IMR-90 (cell line): ENCODE measurements around the gene RALA. TPM values are rescaled to one million over a fixed set of nuclear protein-coding genes. Genes with fewer than 3 reads are reported as not detected.

Experiments
- ATAC-seq: fragments of 200-7000 bp; cut with Tn5 transposase; 2 replicates; pipeline ENCODE4 v1.9.1; 2020; ENCODE audit warnings: low read depth, mild to moderate bottlenecking, moderate library complexity
- BruUV-seq: library from RNA; stranded (reverse); fragments of 400-500 nt; replicated peaks from 2 replicates; lab custom pipeline; 2021; lab: Mats Ljungman, UMichigan
- CTCF ChIA-PET: fragments of 300-600 bp; formaldehyde crosslinking; extraction: SDS; loops from one replicate; lab custom pipeline; 2021; ENCODE audit warnings: antibody characterized with exemption; lab: Yijun Ruan, JAX
- POLR2A ChIA-PET: fragments of 300-600 bp; sonication (Branson Sonifier 250); formaldehyde crosslinking; loops from one replicate; lab custom pipeline; 2022; ENCODE audit warnings: antibody characterized with exemption; ENCODE audit not compliant: unreplicated experiment; lab: Charles Lee
- DNase-seq: peaks from one replicate; pipeline ENCODE4 v3.0.0; 2013
- H2AFZ ChIP-seq: replicated peaks from 2 replicates; pipeline ENCODE3; 2013; ENCODE audit warnings: low read length, mild to moderate bottlenecking; ENCODE audit not compliant: poor library complexity
- H2AK5ac ChIP-seq: 2 replicates; pipeline ENCODE4 v1.6.1; 2013; ENCODE audit warnings: low read depth, low read length, inconsistent platforms
- H2AK9ac ChIP-seq: replicated peaks from 2 replicates; pipeline ENCODE3; 2013; ENCODE audit warnings: mild to moderate bottlenecking, low read depth, low read length, moderate library complexity; ENCODE audit not compliant: poor library complexity
- H2BK120ac ChIP-seq: 2 replicates; pipeline ENCODE4 v1.6.1; 2013; ENCODE audit warnings: low read depth, low read length, inconsistent platforms
- H2BK15ac ChIP-seq: 3 replicates; pipeline ENCODE4 v1.6.1; 2013; ENCODE audit warnings: low read depth, low read length, inconsistent platforms
- H2BK20ac ChIP-seq: 2 replicates; pipeline ENCODE4 v1.6.1; 2013; ENCODE audit warnings: low read depth, mild to moderate bottlenecking, inconsistent platforms, low read length, moderate library complexity
- H2BK5ac ChIP-seq: 2 replicates; pipeline ENCODE4 v1.6.1; 2013; ENCODE audit warnings: mild to moderate bottlenecking, low read depth, low read length, inconsistent platforms; ENCODE audit not compliant: poor library complexity, severe bottlenecking
- H3K14ac ChIP-seq: replicated peaks from 2 replicates; pipeline ENCODE4 v1.6.1; 2013; ENCODE audit warnings: low read depth, low read length, inconsistent platforms
- H3K18ac ChIP-seq: 2 replicates; pipeline ENCODE4 v1.6.1; 2013; ENCODE audit warnings: low read depth, low read length, control low read depth
- H3K23ac ChIP-seq: 2 replicates; pipeline ENCODE4 v1.6.1; 2013; ENCODE audit warnings: low read depth, low read length, inconsistent platforms
- H3K27ac ChIP-seq: 2 replicates; pipeline ENCODE4 v1.5.1; 2013; ENCODE audit warnings: mild to moderate bottlenecking, control low read depth, low read length; ENCODE audit not compliant: insufficient read depth
- H3K27me3 ChIP-seq: 2 replicates; pipeline ENCODE4 v1.6.1; 2013; ENCODE audit warnings: low read length; ENCODE audit not compliant: control insufficient read depth, insufficient read depth
- H3K36me3 ChIP-seq: 2 replicates; pipeline ENCODE4 v1.6.1; 2013; ENCODE audit warnings: low read length, mixed read lengths; ENCODE audit not compliant: control insufficient read depth, insufficient read depth
- H3K4ac ChIP-seq: 2 replicates; pipeline ENCODE4 v1.6.1; 2013; ENCODE audit warnings: low read depth, low read length, inconsistent platforms
- H3K4me1 ChIP-seq: 2 replicates; pipeline ENCODE4 v1.6.1; 2013; ENCODE audit warnings: low read length, mixed read lengths; ENCODE audit not compliant: control insufficient read depth, insufficient read depth
- H3K4me2 ChIP-seq: 2 replicates; pipeline ENCODE4 v1.6.1; 2013; ENCODE audit warnings: low read depth, mild to moderate bottlenecking, control low read depth, low read length, moderate library complexity
- H3K4me3 ChIP-seq: 2 replicates; pipeline ENCODE4 v1.5.1; 2013; ENCODE audit warnings: low read depth, mild to moderate bottlenecking, control low read depth, low read length, moderate library complexity; ENCODE audit not compliant: insufficient read depth
- H3K56ac ChIP-seq: 2 replicates; pipeline ENCODE4 v1.6.1; 2013; ENCODE audit warnings: low read length, inconsistent platforms; ENCODE audit not compliant: insufficient read depth; ENCODE audit errors: extremely low read depth
- H3K79me1 ChIP-seq, 2 experiments: 2 replicates each; pipeline ENCODE4 v1.6.1; 2013; ENCODE audit warnings: low read length in 2 of 2, inconsistent platforms in 1 of 2, low read depth in 1 of 2
- H3K9ac ChIP-seq: 2 replicates; pipeline ENCODE4 v1.6.1; 2013; ENCODE audit warnings: low read depth, low read length, control low read depth
- H3K9me1 ChIP-seq: 2 replicates; pipeline ENCODE4 v1.6.1; 2013; ENCODE audit warnings: low read length, inconsistent platforms; ENCODE audit not compliant: insufficient read depth
- H3K9me3 ChIP-seq: 2 replicates; pipeline ENCODE4 v1.6.1; 2013; ENCODE audit warnings: low read length; ENCODE audit not compliant: control insufficient read depth, insufficient read depth
- H4K20me1 ChIP-seq: 2 replicates; pipeline ENCODE4 v1.6.1; 2013; ENCODE audit warnings: low read length, inconsistent platforms; ENCODE audit not compliant: insufficient read depth
- H4K5ac ChIP-seq: 2 replicates; pipeline ENCODE4 v1.6.1; 2013; ENCODE audit warnings: mild to moderate bottlenecking, low read depth, low read length, control low read depth
- H4K8ac ChIP-seq, 2 experiments: 2 replicates each; pipeline ENCODE4 v1.6.1; 2013; ENCODE audit warnings: low read depth in 2 of 2, low read length in 2 of 2, control low read depth in 1 of 2, inconsistent platforms in 1 of 2
- H4K91ac ChIP-seq: 2 replicates; pipeline ENCODE4 v1.6.1; 2013; ENCODE audit warnings: low read depth, low read length, inconsistent platforms; ENCODE audit not compliant: insufficient read depth
- BHLHE40 ChIP-seq: fragments of 150-350 bp; IDR thresholded peaks from 2 replicates; pipeline ENCODE4 v1.6.1; 2016; ENCODE audit warnings: mild to moderate bottlenecking, low read depth, low read length
- CHD1 ChIP-seq: IDR thresholded peaks from 2 replicates; pipeline ENCODE4 v1.6.1; 2012; ENCODE audit warnings: low read depth, low read length, improper control_type of control experiment
- FOS ChIP-seq: fragments of 150-350 bp; IDR thresholded peaks from 2 replicates; pipeline ENCODE4 v1.6.1; 2016; ENCODE audit warnings: low read depth, low read length
- MAFK ChIP-seq: IDR thresholded peaks from 2 replicates; pipeline ENCODE4 v1.6.1; 2012; ENCODE audit warnings: low read depth, low read length, improper control_type of control experiment
- MAZ ChIP-seq: IDR thresholded peaks from 2 replicates; pipeline ENCODE4 v1.6.1; 2012; ENCODE audit warnings: low read depth, mild to moderate bottlenecking, low read length, improper control_type of control experiment, moderate library complexity, borderline replicate concordance
- MXI1 ChIP-seq: IDR thresholded peaks from 2 replicates; pipeline ENCODE4 v1.6.1; 2012; ENCODE audit warnings: low read depth, mild to moderate bottlenecking, low read length, moderate library complexity, borderline replicate concordance
- NFE2L2 ChIP-seq: fragments of 150-350 bp; IDR thresholded peaks from 2 replicates; pipeline ENCODE4 v1.6.1; 2016; ENCODE audit warnings: low read depth, mild to moderate bottlenecking, low read length
- POLR2A ChIP-seq: IDR thresholded peaks from 2 replicates; pipeline ENCODE4 v1.6.1; 2012; ENCODE audit warnings: mild to moderate bottlenecking, low read depth, low read length
- RAD21 ChIP-seq: IDR thresholded peaks from 2 replicates; pipeline ENCODE4 v1.6.1; 2012; ENCODE audit warnings: low read length, improper control_type of control experiment
- RCOR1 ChIP-seq: IDR thresholded peaks from 2 replicates; pipeline ENCODE4 v1.6.1; 2012; ENCODE audit warnings: mild to moderate bottlenecking, low read length, improper control_type of control experiment; ENCODE audit not compliant: insufficient replicate concordance
- RFX5 ChIP-seq: IDR thresholded peaks from 2 replicates; pipeline ENCODE4 v1.8.0; 2012; ENCODE audit warnings: low read depth, mild to moderate bottlenecking, low read length, moderate library complexity
- SMC3 ChIP-seq: fragments of 150-350 bp; IDR thresholded peaks from 2 replicates; pipeline ENCODE4 v1.6.1; 2016; ENCODE audit warnings: low read depth, mild to moderate bottlenecking, antibody characterized with exemption, low read length, moderate library complexity
- WGBS, 2 experiments: methylation state at CpG; one replicate each; pipeline versions ENCODE4 v1.1.5 to v1.1.7; 2013; ENCODE audit warnings: missing lambda C conversion rate in 2 of 2; ENCODE audit not compliant: insufficient read length in 1 of 2; ENCODE audit errors: extremely low coverage in 2 of 2; 5-methylcytosine and 5-hydroxymethylcytosine counted together
- dilution Hi-C: fragments of 300-500 bp; cut with HindIII; formaldehyde crosslinking; loops from one replicate; pipeline ENCODE4 v1.14.3; 2018; ENCODE audit warnings: low sequenced_read_pairs; ENCODE audit not compliant: unreplicated experiment
- in situ Hi-C: fragments of 300-500 bp; cut with MboI; formaldehyde crosslinking; loops from 3 replicates; pipeline ENCODE4 v1.14.3; 2019; ENCODE audit warnings: low sequenced_read_pairs, inconsistent platforms, mixed read lengths
- intact Hi-C: fragments of 100-400 bp; cut with micrococcal nuclease; formaldehyde crosslinking; loops from 2 replicates; pipeline ENCODE4 v1.10.0; 2022
- polyA plus RNA-seq, 3 experiments: library from polyadenylated mRNA; depleted of rRNA; stranded (reverse); fragments of >200 nt; gene quantifications; 2 replicates each; pipeline ENCODE4 v1.2.3, GENCODE V29; 2012; ENCODE audit warnings: low replicate concordance in 1 of 3
- total RNA-seq: library from RNA; depleted of rRNA; stranded (reverse); fragments of >200 nt; gene quantifications from 2 replicates; pipeline ENCODE4 v1.2.3, GENCODE V29; 2012
- TF ChIP-seq, protein P1 (sequence below): conservative IDR thresholded peaks from 2 replicates; pipeline ENCODE4 v1.5.1; 2012; ENCODE audit warnings: mild to moderate bottlenecking, low read depth, low read length, improper control_type of control experiment
- TF ChIP-seq, protein P2 (sequence below): fragments of 150-350 bp; IDR thresholded peaks from 2 replicates; pipeline ENCODE4 v1.6.1; 2017; ENCODE audit warnings: mild to moderate bottlenecking, antibody characterized with exemption, low read length, low read depth

Gene RALA
- total and polyA plus RNA-seq, 2 of the 4 experiments (the other 2 are of a cell fraction), result 7.7 to 20.5 TPM

- Histone ChIP-seq H2BK120ac (no peak overlapping the region), H2AK9ac (no peak overlapping the region), H3K4me2 (no peak overlapping the region), H3K14ac (no peak overlapping the region), H2BK5ac (no peak overlapping the region), H3K18ac (no peak overlapping the region), H4K8ac (no peak overlapping the region), H2AK5ac (no peak overlapping the region), H3K36me3 (no peaks in the 10 kb centered on the region), H3K9ac (no peak overlapping the region), H3K4me3 (no peak overlapping the region), H3K9me3 (no peaks in the 10 kb centered on the region), H3K4me1 (no peaks in the 10 kb centered on the region), H3K79me1 (0 out of 4 replicates have a peak, but pooled peaks cover 0 to 2% of the 10 kb centered on the region in 2 experiments), H3K4ac (no peak overlapping the region), H2BK15ac (no peak overlapping the region), H2AFZ (no peak overlapping the region), H3K27ac (no peak overlapping the region), H3K27me3 (no peaks in the 10 kb centered on the region), H3K23ac (no peak overlapping the region), H2BK20ac (no peak overlapping the region), H4K5ac (no peak overlapping the region), H3K9me1 (no peaks in the 10 kb centered on the region), H3K56ac (no peak overlapping the region), H4K91ac (no peak overlapping the region), H4K20me1 (no peaks in the 10 kb centered on the region)
- no CpG with 5 or more reads among the region's 8 CpGs for WGBS, 2 experiments
- in situ Hi-C loops, result loop anchor here (5.0 to 10.0 kb wide), 2 partner anchors 167 to 474 kb away; no protein-coding TSS in a partner anchor
- ChIA-PET POLR2A (interaction anchor here (0.5 to 0.6 kb wide), 2 partner anchors 165 to 197 kb away, joined by 3 to 5 read pairs; no protein-coding TSS in a partner anchor), CTCF (interaction anchor here (0.6 to 5.0 kb wide), 18 partner anchors 9 to 316 kb away, joined by 3 to 90 read pairs (median 6); partner anchors contain the start of genes RALA and YAE1)
- DNase-seq (peak; percentile 97), ATAC-seq (peak; percentile 98)
- TF ChIP-seq RAD21 (peak; percentile 98), RFX5 (0 out of 2 replicates have a peak, but pooled peaks have one; percentile 4), MAZ (no peak), POLR2A (peak; percentile 38; the same call in 1 of the 2 replicates), MXI1 (peak; percentile 84; the same call in 1 of the 2 replicates), MAFK (no peak), CHD1 (no peak), NFE2L2 (no peak), SMC3 (peak; percentile 96), FOS (no peak), BHLHE40 (peak; percentile 73), RCOR1 (no peak)
- TF ChIP-seq, protein P1, sequence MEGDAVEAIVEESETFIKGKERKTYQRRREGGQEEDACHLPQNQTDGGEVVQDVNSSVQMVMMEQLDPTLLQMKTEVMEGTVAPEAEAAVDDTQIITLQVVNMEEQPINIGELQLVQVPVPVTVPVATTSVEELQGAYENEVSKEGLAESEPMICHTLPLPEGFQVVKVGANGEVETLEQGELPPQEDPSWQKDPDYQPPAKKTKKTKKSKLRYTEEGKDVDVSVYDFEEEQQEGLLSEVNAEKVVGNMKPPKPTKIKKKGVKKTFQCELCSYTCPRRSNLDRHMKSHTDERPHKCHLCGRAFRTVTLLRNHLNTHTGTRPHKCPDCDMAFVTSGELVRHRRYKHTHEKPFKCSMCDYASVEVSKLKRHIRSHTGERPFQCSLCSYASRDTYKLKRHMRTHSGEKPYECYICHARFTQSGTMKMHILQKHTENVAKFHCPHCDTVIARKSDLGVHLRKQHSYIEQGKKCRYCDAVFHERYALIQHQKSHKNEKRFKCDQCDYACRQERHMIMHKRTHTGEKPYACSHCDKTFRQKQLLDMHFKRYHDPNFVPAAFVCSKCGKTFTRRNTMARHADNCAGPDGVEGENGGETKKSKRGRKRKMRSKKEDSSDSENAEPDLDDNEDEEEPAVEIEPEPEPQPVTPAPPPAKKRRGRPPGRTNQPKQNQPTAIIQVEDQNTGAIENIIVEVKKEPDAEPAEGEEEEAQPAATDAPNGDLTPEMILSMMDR, result peak; percentile 90
- TF ChIP-seq, protein P2, sequence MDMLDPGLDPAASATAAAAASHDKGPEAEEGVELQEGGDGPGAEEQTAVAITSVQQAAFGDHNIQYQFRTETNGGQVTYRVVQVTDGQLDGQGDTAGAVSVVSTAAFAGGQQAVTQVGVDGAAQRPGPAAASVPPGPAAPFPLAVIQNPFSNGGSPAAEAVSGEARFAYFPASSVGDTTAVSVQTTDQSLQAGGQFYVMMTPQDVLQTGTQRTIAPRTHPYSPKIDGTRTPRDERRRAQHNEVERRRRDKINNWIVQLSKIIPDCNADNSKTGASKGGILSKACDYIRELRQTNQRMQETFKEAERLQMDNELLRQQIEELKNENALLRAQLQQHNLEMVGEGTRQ, result peak; percentile 57; the same call in 1 of the 2 replicates
- intact Hi-C loops, result loop anchor here (1.0 to 5.0 kb wide), 5 partner anchors 44 to 472 kb away; no protein-coding TSS in a partner anchor
- dilution Hi-C loops, result no loop called here
- BruUV-seq, result no TSS peak
Observed at GRCh38 chr7:39580149-39580874, 43.1 kb upstream of the RALA start.
